Endothelial cell of umbilical vein (primary cell): ENCODE data around the gene NELFA. TPM values are rescaled to one million over a fixed set of nuclear protein-coding genes. Genes with fewer than 3 reads are reported as not detected.

Experiments used
- BruUV-seq: library from RNA; stranded (reverse); fragments of 400-500 nt; replicated peaks from 2 replicates; lab custom pipeline; 2021; lab: Mats Ljungman, UMichigan
- CTCF ChIA-PET: fragments of 300-600, 350-600 bp; sonication (Branson Sonifier 250); formaldehyde crosslinking; loops from one replicate; lab custom pipeline; 2021; ENCODE audit warnings: antibody characterized with exemption, inconsistent platforms; lab: Charles Lee
- POLR2A ChIA-PET: fragments of 300-600, 350-600 bp; sonication (Branson Sonifier 250); formaldehyde crosslinking; loops from one replicate; lab custom pipeline; 2021; ENCODE audit warnings: antibody characterized with exemption, inconsistent platforms; lab: Charles Lee
- DNase-seq: peaks from one replicate; pipeline ENCODE4 v3.0.0-alpha.2; 2011; ENCODE audit warnings: low read depth, low spot score
- FAIRE-seq: peaks from 2 replicates; lab custom pipeline; 2011; peaks lifted over from hg19 to GRCh38; lab: Jason Lieb, UNC
- H2AFZ ChIP-seq: 2 replicates; pipeline ENCODE4 v1.6.0; 2012; ENCODE audit warnings: low read depth, low read length, control low read depth, inconsistent platforms
- H3K27ac ChIP-seq: 2 replicates; pipeline ENCODE4 v1.5.1; 2011; ENCODE audit warnings: low read depth, mild to moderate bottlenecking, control low read depth, low read length, moderate library complexity; ENCODE audit not compliant: insufficient read depth
- H3K27me3 ChIP-seq, 2 experiments: 2 replicates each; pipeline versions ENCODE4 v1.6.0 to v1.6.1; 2011; ENCODE audit warnings: low read length in 2 of 2, mixed read lengths in 1 of 2; ENCODE audit not compliant: control insufficient read depth in 2 of 2, insufficient read depth in 2 of 2
- H3K36me3 ChIP-seq, 2 experiments: 2 replicates in 1 of 2; 3 replicates in 1 of 2; pipeline ENCODE4 v1.5.1; 2011; ENCODE audit warnings: low read length in 2 of 2, mild to moderate bottlenecking in 1 of 2, moderate library complexity in 1 of 2; ENCODE audit not compliant: control insufficient read depth in 2 of 2, insufficient read depth in 2 of 2; ENCODE audit errors: extremely low read depth in 1 of 2
- H3K4me1 ChIP-seq: 3 replicates; pipeline ENCODE4 v1.5.1; 2011; ENCODE audit warnings: mild to moderate bottlenecking, low read length; ENCODE audit not compliant: control insufficient read depth, insufficient read depth; ENCODE audit errors: extremely low read depth
- H3K4me2 ChIP-seq: 2 replicates; pipeline ENCODE4 v1.6.1; 2011; ENCODE audit warnings: low read length, control low read depth, mixed read lengths; ENCODE audit not compliant: insufficient read depth
- H3K4me3 ChIP-seq, 3 experiments: fragments of 200-600 bp in 1 of 3; sonication (generic), shearing (Covaris generic) in 1 of 3; replicated peaks in 1 of 3; 2 replicates each; pipeline ENCODE4 v1.5.1; 2011 to 2016; ENCODE audit warnings: control low read depth in 3 of 3, low read length in 3 of 3, mild to moderate bottlenecking in 2 of 3, inconsistent platforms in 1 of 3, low read depth in 1 of 3, moderate library complexity in 1 of 3; ENCODE audit not compliant: insufficient read depth in 1 of 3
- H3K79me2 ChIP-seq: 2 replicates; pipeline ENCODE4 v1.6.0; 2012; ENCODE audit warnings: low read length, inconsistent platforms; ENCODE audit not compliant: control insufficient read depth, insufficient read depth
- H3K9ac ChIP-seq: replicated peaks from 2 replicates; pipeline ENCODE3; 2011; ENCODE audit warnings: low read length, control low read depth; ENCODE audit not compliant: insufficient read depth; ENCODE audit errors: extremely low read depth
- H3K9me1 ChIP-seq: replicated peaks from 3 replicates; pipeline ENCODE4 v1.6.0; 2011; ENCODE audit warnings: mild to moderate bottlenecking, low read length; ENCODE audit not compliant: control insufficient read depth, insufficient read depth; ENCODE audit errors: extremely low read depth
- H3K9me3 ChIP-seq: replicated peaks from 2 replicates; pipeline ENCODE4 v1.5.1; 2012; ENCODE audit warnings: low read length, inconsistent platforms; ENCODE audit not compliant: control insufficient read depth, insufficient read depth
- H4K20me1 ChIP-seq: replicated peaks from 2 replicates; pipeline ENCODE3; 2011; ENCODE audit warnings: mild to moderate bottlenecking, low read length; ENCODE audit not compliant: control insufficient read depth, insufficient read depth; ENCODE audit errors: extremely low read depth
- CTCF ChIP-seq, 2 donors: IDR thresholded peaks; 1 replicate in 1 of 2; 2 replicates in 1 of 2; pipeline ENCODE4 v1.5.1; 2011; ENCODE audit warnings: low read length in 2 of 2, mild to moderate bottlenecking in 2 of 2, moderate library complexity in 2 of 2, control low read depth in 1 of 2, inconsistent platforms in 1 of 2, low read depth in 1 of 2; ENCODE audit not compliant: insufficient read depth in 1 of 2; ENCODE audit errors: extremely low read depth in 1 of 2
- FOS ChIP-seq: IDR thresholded peaks from 2 replicates; pipeline ENCODE4 v1.6.1; 2011; ENCODE audit warnings: mild to moderate bottlenecking, low read length, moderate library complexity, borderline replicate concordance; ENCODE audit not compliant: insufficient read depth
- GATA2 ChIP-seq: IDR thresholded peaks from 2 replicates; pipeline ENCODE4 v1.7.0; 2011; ENCODE audit warnings: low read depth, mild to moderate bottlenecking, moderate library complexity, mixed read lengths, low read length; ENCODE audit not compliant: insufficient read length, insufficient read depth
- JUN ChIP-seq: IDR thresholded peaks from 2 replicates; pipeline ENCODE4 v1.6.1; 2011; ENCODE audit warnings: borderline replicate concordance, low read depth; ENCODE audit not compliant: insufficient read length, insufficient read depth
- MAX ChIP-seq: IDR thresholded peaks from 2 replicates; pipeline ENCODE4 v1.6.1; 2011; ENCODE audit not compliant: insufficient read depth, insufficient read length
- MYC ChIP-seq: IDR thresholded peaks from one replicate; pipeline ENCODE4 v1.6.1; 2011; ENCODE audit warnings: mild to moderate bottlenecking, low read depth, low read length
- POLR2A ChIP-seq: IDR thresholded peaks from 2 replicates; pipeline ENCODE4 v1.6.1; 2012; ENCODE audit warnings: low read depth, mild to moderate bottlenecking, control low read depth, low read length
- POLR2AphosphoS5 ChIP-seq: IDR thresholded peaks from 2 replicates; pipeline ENCODE4 v1.6.1; 2012; ENCODE audit warnings: low read depth, mild to moderate bottlenecking, control low read depth, low read length, moderate library complexity; ENCODE audit not compliant: insufficient read depth
- dilution Hi-C: fragments of 300-500 bp; cut with MboI; formaldehyde crosslinking; loops from one replicate; pipeline ENCODE4 v1.15.0; 2019; ENCODE audit warnings: low sequenced_read_pairs; ENCODE audit not compliant: extremely low pct_ligation_motif_present
- intact Hi-C: fragments of 100-400 bp; cut with micrococcal nuclease; formaldehyde crosslinking; loops from one replicate; pipeline ENCODE4 v1.10.0; 2022
- polyA plus RNA-seq, 4 experiments: library from polyadenylated mRNA; depleted of rRNA in 3 of 4; stranded (reverse) in 3 of 4; unstranded in 1 of 4; fragments of >200 nt; gene quantifications; 2 replicates each; pipeline versions ENCODE4 v1.2.1 to v1.2.3, GENCODE V29; 2011 to 2012; ENCODE audit warnings: missing spikeins in 1 of 4
- total RNA-seq: library from RNA; stranded (reverse); gene quantifications from 2 replicates; pipeline ENCODE4 v1.2.3, GENCODE V29; 2021

NELFA gene
- total and polyA plus RNA-seq, 2 donors (not counting 3 experiments of a cell fraction or from before 2014, with no cell fraction given), result 22.8 to 30.3 TPM

- Histone ChIP-seq H3K27me3 (no peaks in the 10 kb centered on the region), H3K4me2 (peak overlapping the region; percentile 20), H4K20me1 (no peaks in the 10 kb centered on the region), H3K9me3 (no peaks in the 10 kb centered on the region), H3K4me1 (peaks cover 17% of the 10 kb centered on the region), H3K27ac (peak overlapping the region; percentile 19), H3K9me1 (no peaks in the 10 kb centered on the region), H3K4me3 (no peak overlapping the region), H3K9ac (no peak overlapping the region), H2AFZ (no peak overlapping the region), H3K36me3 (peaks cover 8 to 22% of the 10 kb centered on the region in 2 experiments), H3K79me2 (peaks cover 20% of the 10 kb centered on the region)
- DNase-seq, result no peak
- POLR2A ChIA-PET, result no interaction called here
- FAIRE-seq, result no peak
- TF ChIP-seq GATA2 (no peak), POLR2A (no peak), POLR2AphosphoS5 (no peak), MAX (no peak), FOS (no peak), MYC (no peak), JUN (no peak), CTCF (IDR thresholded peaks at IDR 0.05; ENCODE audit: extremely low read depth in 1 of 2, insufficient read depth in 1 of 2, low read depth in 1 of 2, low read length in 2 of 2) (no peak)
- intact Hi-C loops, result loop anchor here (2.0 kb wide), 1 partner anchor 72 kb away; no protein-coding TSS in a partner anchor
- dilution Hi-C loops, result no loop called here
- BruUV-seq, result no TSS peak
- CTCF ChIA-PET, result interaction anchor here (1.3 kb wide), 1 partner anchor 30 kb away, joined by 5 read pairs; no protein-coding TSS in a partner anchor
These were observed 68.2 kb downstream of the NELFA start for GRCh38 chr4:1940566-1940965.
